HUES6 (cell line): ENCODE data around the gene ESPN.
"Not testable (repeated sequence)": the region's sequence is repeated elsewhere in the genome, so short reads cannot be mapped to it uniquely, and the experiment has no call there.

Source experiments
- H3K27ac ChIP-seq: 2 replicates; pipeline ENCODE4 v1.7.0; 2013; ENCODE audit warnings: low read depth, mild to moderate bottlenecking, low read length, inconsistent platforms
- H3K27me3 ChIP-seq: 2 replicates; pipeline ENCODE4 v1.6.1; 2013; ENCODE audit warnings: low read length; ENCODE audit not compliant: control insufficient read depth, insufficient read depth
- H3K36me3 ChIP-seq: 2 replicates; pipeline ENCODE4 v1.6.1; 2013; ENCODE audit warnings: low read length; ENCODE audit not compliant: control insufficient read depth, insufficient read depth
- H3K4me1 ChIP-seq: 2 replicates; pipeline ENCODE4 v1.6.1; 2013; ENCODE audit warnings: low read length; ENCODE audit not compliant: control insufficient read depth, insufficient read depth
- H3K4me3 ChIP-seq: 2 replicates; pipeline ENCODE4 v1.5.1; 2013; ENCODE audit warnings: low read depth, low read length
- H3K9ac ChIP-seq: one replicate; pipeline ENCODE4 v1.6.1; 2013; ENCODE audit warnings: mild to moderate bottlenecking, low read length
- H3K9me3 ChIP-seq: 2 replicates; pipeline ENCODE4 v1.6.1; 2013; ENCODE audit warnings: low read depth, low read length; ENCODE audit not compliant: control insufficient read depth, insufficient read depth

ESPN gene

GRCh38 chr1:6489383-6489765 is 64.8 kb downstream of the ESPN start:
- Histone ChIP-seq H3K9ac (no peak overlapping the region), H3K27me3 (peaks cover 12% of the 10 kb centered on the region; the same call in 1 of the 2 replicates), H3K36me3 (no peaks in the 10 kb centered on the region), H3K4me3 (peak overlapping the region; percentile 85; the same call in 1 of the 2 replicates), H3K9me3 (no peaks in the 10 kb centered on the region), H3K4me1 (peaks cover 39% of the 10 kb centered on the region), H3K27ac (no peak overlapping the region)

- peaks cover 38% of the 10 kb centered on the region for H3K4me1 ChIP-seq
- peak overlapping the region; percentile 85 for H3K4me3 ChIP-seq
- H3K27me3 ChIP-seq, result peaks cover 8% of the 10 kb centered on the region; the same call in 1 of the 2 replicates
- H3K36me3 ChIP-seq, result no peaks in the 10 kb centered on the region
- no peaks in the 10 kb centered on the region for H3K9me3 ChIP-seq
- peak overlapping the region; percentile 76 for H3K9ac ChIP-seq
- H3K27ac ChIP-seq, result peak overlapping the region; percentile 64; the same call in 1 of the 2 replicates
Measured at GRCh38 chr1:6489799-6490180, 65.2 kb downstream of the ESPN start.

DNA sequence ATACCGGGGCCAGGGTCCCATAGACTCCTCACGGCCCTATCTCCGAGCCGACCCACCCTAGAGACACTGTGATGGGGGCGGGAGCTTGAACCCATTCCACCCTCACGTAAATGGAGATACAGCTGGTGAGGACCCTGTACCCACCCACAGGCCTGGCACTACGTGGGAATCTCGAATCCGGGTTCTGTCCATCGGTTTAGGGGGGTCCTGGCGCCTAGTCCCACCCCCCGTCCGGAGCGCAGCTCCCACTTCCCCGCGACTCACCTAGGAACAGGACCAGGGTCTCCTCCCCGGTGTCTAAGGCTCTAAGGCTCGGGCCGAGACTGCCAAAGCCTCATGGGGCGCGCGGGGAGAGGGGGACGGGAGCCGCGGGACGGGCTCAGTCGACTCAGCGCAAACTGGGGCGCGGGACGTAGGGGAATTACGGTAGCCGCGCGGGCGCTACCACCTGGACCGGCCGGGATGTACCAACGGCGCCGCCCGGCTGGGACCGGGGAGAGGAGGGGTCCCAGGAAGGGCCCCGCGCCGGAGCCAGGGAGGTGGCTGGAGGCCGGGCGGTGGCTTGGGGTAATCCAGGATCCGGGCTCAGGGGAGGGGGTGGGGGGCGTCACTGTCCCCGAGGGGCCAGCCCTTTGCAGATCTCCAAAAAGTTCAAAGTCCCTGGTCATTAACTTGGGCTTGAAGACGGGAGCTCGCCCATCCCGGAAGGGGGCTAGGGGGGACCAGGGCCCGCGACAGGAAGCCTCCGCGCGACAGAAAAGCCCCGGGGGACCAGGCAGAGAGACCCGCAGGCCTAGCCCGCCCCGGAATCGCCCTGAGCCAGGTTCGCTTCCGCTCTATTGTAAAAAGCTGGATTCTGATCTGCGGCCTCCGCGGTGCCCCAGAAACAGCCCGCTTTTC is 65.9 kb downstream of the ESPN start:
- H3K27me3 ChIP-seq, result peaks cover 5% of the 10 kb centered on the region; the same call in 1 of the 2 replicates
- H3K4me3 ChIP-seq, result peak overlapping the region; percentile 85
- no peaks in the 10 kb centered on the region for H3K9me3 ChIP-seq
- peaks cover 41% of the 10 kb centered on the region for H3K4me1 ChIP-seq
- peak overlapping the region; percentile 64 for H3K27ac ChIP-seq
- H3K36me3 ChIP-seq, result no peaks in the 10 kb centered on the region
- peak overlapping the region; percentile 76 for H3K9ac ChIP-seq

DNA sequence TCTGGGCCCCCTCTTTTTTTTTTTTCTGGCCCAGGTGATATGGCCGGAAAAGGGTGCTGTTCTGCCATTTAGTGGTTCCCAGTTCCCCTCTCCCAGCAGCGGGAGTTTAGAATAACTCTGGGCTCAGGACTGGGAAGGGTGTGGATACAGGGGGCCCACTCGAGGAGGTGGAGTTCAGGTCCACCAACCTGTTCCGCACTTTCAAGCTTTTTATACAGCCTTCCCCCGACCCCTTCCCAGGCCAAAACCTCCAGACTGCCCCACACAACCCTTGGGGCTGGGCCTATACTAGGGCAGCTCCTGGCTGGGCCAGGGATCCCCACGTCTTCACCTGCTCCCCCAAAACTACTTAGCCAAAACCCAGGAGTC is 66.5 kb downstream of the ESPN start:
- Histone ChIP-seq H3K4me3 (peak overlapping the region; percentile 85), H3K9ac (peak overlapping the region; percentile 76), H3K4me1 (peaks cover 46% of the 10 kb centered on the region), H3K27ac (peak overlapping the region; percentile 64), H3K36me3 (no peaks in the 10 kb centered on the region), H3K9me3 (no peaks in the 10 kb centered on the region), H3K27me3 (peaks cover 7% of the 10 kb centered on the region)

DNA sequence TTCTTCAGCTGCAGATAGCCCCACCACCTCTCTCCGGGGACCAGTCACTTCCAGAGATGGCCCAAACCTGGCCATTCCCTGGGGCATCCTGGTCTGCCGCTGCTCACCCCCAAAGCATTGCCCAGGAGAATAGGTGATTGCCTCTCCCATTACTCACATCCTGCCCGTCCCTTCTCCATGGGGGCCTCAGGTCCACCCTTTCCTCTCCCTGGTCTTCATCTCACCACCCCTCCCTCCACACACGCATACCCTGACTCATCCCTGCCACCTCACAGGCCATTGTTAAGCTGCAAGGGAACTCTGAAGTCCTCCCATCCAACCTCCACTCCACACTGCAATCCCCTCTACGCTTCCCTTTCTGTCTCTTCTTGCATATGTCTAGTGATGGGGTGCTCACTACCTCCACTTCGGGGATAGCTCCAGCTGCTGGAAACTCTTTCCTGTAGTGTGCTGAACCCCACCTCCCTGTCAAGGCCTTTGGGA is 66.9 kb downstream of the ESPN start, which contains the start of gene PLEKHG5:
Gene PLEKHG5, minus strand, starts transcription at position 188 of the 483 bp plus-strand sequence. CDS start 14,096 bp downstream, outside the sequence.
- H3K9ac ChIP-seq, result peak within 1 kb of the TSS; percentile 76
- peak within 1 kb of the TSS; percentile 85 for H3K4me3 ChIP-seq
- no peaks in the 10 kb centered on the region for H3K9me3 ChIP-seq
- H3K4me1 ChIP-seq, result peaks cover 47% of the 10 kb centered on the region
- no peaks in the 10 kb centered on the region for H3K36me3 ChIP-seq
- peak within 1 kb of the TSS; percentile 64 for H3K27ac ChIP-seq
- peaks cover 9% of the 10 kb centered on the region for H3K27me3 ChIP-seq

- Histone ChIP-seq H3K9me3 (no peaks in the 10 kb centered on the region), H3K4me3 (peak overlapping the region; percentile 85; the same call in 1 of the 2 replicates), H3K27me3 (peaks cover 14% of the 10 kb centered on the region), H3K27ac (peak overlapping the region; percentile 11; the same call in 1 of the 2 replicates), H3K36me3 (no peaks in the 10 kb centered on the region), H3K9ac (no peak overlapping the region), H3K4me1 (peaks cover 44% of the 10 kb centered on the region)
Measured at GRCh38 chr1:6491966-6492365, 67.4 kb downstream of the ESPN start.

DNA sequence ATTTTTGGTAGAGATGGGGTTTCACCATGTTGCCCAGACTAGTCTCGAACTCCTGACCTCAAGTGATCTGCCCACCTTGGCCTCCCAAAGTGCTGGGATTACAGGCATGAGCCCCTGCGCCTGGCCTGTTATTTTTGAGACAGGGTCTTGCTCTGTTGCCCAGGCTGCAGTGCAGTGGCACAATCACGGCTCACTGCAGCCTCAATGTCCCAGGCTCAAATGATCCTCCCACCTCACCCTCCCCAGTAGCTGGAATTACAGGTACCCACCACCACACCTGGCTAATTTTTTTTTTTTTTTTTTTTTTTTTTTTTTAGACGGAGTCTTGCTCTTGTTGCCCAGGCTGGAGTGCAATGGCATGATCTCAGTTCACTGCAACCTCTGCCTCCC is 69.3 kb downstream of the ESPN start:
- not testable (repeated sequence) for H3K36me3 ChIP-seq, H3K9ac ChIP-seq, H3K27ac ChIP-seq, H3K9me3 ChIP-seq, H3K4me3 ChIP-seq
- peaks cover 26% of the 10 kb centered on the region for H3K27me3 ChIP-seq
- peaks cover 46% of the 10 kb centered on the region for H3K4me1 ChIP-seq

- H3K9ac ChIP-seq, result no peak overlapping the region
- peaks cover 29% of the 10 kb centered on the region for H3K27me3 ChIP-seq
- no peak overlapping the region for H3K4me3 ChIP-seq
- H3K36me3 ChIP-seq, result no peaks in the 10 kb centered on the region
- H3K4me1 ChIP-seq, result peaks cover 39% of the 10 kb centered on the region
- no peak overlapping the region for H3K27ac ChIP-seq
- H3K9me3 ChIP-seq, result no peaks in the 10 kb centered on the region
Measured at GRCh38 chr1:6494627-6495026, 70.1 kb downstream of the ESPN start.

GRCh38 chr1:6495041-6495441 is 70.5 kb downstream of the ESPN start:
- no peak overlapping the region for H3K27ac ChIP-seq
- H3K4me1 ChIP-seq, result peaks cover 38% of the 10 kb centered on the region
- peaks cover 29% of the 10 kb centered on the region for H3K27me3 ChIP-seq
- no peaks in the 10 kb centered on the region for H3K36me3 ChIP-seq
- no peak overlapping the region for H3K4me3 ChIP-seq
- no peaks in the 10 kb centered on the region for H3K9me3 ChIP-seq
- no peak overlapping the region for H3K9ac ChIP-seq

DNA sequence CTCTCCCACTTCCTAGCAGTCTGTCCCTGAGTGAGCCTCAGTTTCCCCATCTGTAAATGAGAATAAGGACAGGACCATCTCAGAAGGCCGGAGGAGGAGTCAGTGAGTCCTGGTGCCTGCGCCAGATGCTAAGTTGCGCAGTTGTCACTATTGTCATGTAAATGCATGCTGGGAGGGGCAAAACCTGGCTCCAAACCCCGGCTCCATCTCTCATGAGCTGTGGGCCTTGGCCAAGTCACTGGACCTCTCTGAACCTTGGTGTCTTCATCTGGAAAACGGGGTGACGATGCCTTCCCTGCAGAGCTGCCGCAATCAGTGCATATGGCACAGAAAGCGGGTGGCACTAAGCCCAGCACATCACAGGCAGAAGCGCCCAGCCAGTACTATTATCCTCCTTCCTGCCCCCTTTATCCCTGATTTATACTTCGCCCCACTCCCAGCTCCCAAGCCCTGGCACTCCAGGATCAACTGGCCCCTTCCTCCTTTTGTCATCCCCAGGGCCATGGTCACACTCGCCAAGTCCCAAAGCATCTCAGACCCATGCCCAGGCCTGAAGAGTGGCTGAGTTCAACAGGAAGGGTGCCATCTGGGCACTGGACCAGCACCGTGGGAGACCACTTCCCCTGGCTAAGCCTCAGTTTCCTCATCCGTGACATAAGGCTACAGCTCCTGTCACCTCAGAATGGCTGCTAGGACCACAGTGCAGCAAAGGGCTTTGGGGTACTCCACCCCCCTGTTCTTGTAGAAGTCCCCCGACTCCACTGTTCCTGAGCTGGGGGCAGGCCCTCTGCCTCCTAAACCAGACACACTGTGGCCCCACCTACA is 71.2 kb downstream of the ESPN start:
- Histone ChIP-seq H3K9ac (no peak overlapping the region), H3K4me3 (peak overlapping the region; percentile 67), H3K27me3 (peaks cover 29% of the 10 kb centered on the region), H3K27ac (no peak overlapping the region), H3K9me3 (no peaks in the 10 kb centered on the region), H3K4me1 (peaks cover 38% of the 10 kb centered on the region), H3K36me3 (no peaks in the 10 kb centered on the region)
